HG03135 (cell line): ENCODE results near the gene GLI1.

Experiments
- ATAC-seq: cut with Tn5 transposase; IDR thresholded peaks from one replicate; pipeline ENCODE4 v1.9.1; 2021; ENCODE audit warnings: mild to moderate bottlenecking, moderate library complexity; ENCODE audit not compliant: unreplicated experiment

The GLI1 gene

DNA sequence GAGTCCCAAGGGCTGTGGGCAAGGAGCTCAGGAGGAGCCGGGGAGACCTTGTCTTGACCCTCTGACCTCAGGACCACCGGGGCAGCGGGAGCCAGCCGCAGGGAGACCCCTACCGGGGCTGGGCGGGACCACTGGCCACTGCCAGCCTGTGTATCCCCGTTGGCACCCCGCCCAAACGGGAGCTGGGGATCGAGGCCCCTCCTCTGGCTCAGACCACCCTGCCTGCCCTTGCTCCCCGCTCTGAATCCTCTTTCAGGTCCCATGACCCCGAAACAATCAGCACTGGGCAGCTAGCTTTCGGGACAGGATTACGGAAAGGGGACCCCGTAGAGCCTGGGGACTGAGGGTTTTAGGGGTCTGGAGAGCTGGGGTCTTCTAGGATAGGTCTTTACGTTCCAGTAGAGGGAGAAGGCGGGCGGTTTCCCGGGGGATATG lies 1.3 kb downstream of the GLI1 start:
- ATAC-seq, result no peak

DNA sequence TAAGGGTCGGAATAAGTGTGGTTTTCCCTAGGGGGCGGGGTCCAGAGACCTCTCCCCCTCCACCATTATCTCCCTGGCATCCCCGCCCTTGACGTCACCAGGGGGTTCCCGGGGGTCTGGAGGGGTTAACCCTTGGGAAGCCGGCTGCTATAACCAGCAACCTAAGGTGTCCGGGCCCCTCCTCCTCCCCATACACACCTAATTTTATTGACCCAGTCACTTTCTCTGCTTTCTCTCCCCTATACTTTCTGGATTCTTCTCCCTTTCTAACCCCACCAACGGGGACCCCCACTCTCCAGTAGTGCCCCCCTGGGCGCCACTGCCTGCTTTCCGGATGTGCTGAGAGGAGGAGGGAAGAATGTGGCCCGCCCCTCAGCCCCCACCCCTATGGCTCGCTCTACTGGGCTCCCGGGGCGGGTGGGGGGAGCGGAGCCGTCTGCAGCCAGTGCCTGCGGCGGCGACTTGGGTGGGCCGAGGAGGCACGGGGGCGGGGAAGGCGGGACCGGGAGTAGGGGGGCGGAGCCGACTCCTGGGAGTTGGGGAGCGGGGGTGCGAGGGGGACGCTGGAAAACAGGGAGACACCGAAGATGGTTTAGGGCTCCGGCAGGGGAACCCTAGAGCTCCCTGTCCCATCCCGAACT lies 1.8 kb downstream of the GLI1 start:
- no peak for ATAC-seq

DNA sequence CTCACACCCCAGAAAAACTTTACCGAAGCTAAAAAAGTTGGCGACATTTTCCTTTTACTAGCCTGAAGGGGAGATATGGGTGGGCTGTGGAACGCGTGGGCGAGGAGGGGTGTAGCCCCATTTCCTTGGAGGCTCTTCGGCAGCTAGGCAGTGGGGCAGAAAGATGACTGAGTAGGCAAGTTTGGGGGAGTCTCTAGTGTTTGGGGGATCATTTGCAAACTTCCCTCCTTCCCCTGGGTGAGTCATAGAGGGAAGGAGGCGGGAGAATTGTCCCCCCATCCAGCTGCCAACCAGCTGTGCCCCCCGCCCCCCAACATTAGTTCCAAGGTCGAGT lies 2.3 kb downstream of the GLI1 start:
- no peak for ATAC-seq

DNA sequence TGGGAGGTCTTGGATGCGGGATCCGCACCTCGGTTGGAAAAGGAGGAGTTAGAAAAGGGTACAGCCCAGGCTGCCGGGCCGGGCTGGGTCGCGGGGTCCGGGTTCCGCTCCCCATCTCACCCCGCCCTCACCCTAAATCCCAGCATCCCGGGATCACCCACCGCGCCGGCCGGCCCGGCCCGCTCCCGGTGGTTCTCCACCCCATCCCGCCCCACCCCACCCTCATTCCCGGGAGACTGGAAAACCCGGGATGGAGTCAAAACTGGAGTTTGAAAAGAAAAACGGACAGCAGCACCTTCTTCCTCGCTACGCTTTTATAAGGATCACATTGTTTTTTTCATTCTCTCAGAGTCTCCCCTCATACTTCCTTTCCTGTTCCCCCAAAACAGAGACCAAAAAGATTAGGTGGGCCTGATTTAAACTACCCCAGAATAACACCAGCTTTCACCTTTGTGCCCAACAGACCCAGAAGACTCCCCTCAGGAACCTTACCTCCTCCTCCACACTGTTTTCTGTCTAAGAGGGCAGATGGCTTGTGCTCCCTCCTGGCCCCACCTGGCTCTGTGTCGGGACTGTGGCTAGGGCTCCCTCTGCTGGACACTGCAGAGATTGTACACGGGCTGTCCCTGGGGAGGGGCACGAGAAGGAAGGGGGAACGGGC lies 2.8 kb downstream of the GLI1 start:
- peak; percentile 68 for ATAC-seq

DNA sequence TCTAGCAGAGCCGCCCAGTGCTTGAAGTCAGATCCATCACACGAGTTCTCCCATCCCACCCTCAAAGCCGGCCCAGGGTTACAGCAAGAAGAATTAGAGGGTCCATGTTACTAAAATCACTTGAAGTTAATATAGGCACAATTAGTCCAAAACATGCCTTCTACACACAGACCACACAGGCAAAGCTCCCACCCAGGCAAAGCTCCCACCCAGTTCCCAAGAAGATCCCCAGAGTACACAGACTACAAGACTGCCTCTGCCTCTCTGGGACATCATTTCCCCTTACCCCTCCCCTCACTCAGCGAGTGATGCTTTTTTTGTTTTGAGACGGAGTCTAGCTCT lies 3.3 kb downstream of the GLI1 start:
- no peak for ATAC-seq

DNA sequence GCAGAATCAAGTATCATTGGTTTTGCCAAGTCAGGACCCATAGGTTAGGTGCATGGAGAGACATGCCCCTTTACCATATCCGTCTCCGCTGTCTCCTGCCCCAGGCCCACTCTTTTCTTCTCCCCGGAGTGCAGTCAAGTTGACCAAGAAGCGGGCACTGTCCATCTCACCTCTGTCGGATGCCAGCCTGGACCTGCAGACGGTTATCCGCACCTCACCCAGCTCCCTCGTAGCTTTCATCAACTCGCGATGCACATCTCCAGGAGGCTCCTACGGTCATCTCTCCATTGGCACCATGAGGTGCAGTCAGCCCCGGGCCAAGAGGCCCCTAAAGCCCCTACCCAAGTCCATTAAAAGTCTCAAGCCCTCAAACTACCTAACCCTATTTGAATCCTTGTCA lies 5.0 kb downstream of the GLI1 start:
- no peak for ATAC-seq

DNA sequence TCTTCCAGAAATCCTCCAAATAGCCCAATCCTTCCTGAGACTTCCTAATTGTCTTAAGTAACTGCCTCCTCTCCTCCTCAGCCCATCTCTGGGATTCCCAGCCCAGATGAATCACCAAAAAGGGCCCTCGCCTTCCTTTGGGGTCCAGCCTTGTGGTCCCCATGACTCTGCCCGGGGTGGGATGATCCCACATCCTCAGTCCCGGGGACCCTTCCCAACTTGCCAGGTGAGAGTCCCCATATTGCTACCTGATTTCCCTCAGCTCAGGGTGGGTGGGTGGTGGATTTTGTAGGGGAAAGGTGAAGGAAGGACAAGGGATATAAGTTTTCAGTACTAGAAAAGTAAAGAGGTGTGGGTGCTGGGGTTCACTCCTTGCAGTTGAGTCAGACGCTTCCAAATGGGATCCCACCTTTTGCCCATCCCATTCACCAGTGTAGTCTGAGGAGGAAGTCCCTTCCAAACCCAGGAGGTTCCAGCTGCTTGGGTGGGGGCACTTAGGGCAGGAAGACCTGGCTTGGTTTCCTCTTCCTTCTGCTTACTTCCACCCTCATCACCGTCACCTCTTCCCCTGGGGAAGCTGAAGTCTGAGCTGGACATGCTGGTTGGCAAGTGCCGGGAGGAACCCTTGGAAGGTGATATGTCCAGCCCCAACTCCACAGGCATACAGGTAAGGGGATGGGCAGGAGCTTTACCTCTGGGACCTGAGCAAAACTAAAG lies 5.6 kb downstream of the GLI1 start:
- no peak for ATAC-seq

DNA sequence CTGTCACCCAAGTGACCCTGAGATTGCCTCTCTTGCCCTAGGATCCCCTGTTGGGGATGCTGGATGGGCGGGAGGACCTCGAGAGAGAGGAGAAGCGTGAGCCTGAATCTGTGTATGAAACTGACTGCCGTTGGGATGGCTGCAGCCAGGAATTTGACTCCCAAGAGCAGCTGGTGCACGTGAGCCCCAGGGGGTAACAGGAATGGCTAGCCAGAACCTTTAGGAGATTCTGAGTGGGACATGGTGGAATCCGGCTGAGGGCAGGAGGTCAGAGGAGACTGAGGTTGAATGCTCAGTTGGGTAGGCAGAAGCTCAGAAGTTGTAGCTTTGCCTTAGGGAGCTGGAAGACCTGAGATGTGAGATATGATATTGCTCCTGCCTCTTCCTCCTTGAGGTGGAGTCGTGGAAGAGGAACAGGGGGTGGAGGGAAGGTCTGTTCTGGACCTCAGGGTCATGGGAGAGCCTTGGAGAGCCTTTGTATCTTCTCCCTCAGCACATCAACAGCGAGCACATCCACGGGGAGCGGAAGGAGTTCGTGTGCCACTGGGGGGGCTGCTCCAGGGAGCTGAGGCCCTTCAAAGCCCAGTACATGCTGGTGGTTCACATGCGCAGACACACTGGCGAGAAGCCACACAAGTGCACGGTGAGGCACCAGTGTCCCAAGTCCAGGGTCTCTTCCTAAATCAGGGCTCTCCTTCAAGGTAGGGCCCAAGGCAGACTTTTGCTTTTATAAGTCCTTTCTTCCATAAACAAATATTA lies 6.3 kb downstream of the GLI1 start:
- no peak for ATAC-seq

DNA sequence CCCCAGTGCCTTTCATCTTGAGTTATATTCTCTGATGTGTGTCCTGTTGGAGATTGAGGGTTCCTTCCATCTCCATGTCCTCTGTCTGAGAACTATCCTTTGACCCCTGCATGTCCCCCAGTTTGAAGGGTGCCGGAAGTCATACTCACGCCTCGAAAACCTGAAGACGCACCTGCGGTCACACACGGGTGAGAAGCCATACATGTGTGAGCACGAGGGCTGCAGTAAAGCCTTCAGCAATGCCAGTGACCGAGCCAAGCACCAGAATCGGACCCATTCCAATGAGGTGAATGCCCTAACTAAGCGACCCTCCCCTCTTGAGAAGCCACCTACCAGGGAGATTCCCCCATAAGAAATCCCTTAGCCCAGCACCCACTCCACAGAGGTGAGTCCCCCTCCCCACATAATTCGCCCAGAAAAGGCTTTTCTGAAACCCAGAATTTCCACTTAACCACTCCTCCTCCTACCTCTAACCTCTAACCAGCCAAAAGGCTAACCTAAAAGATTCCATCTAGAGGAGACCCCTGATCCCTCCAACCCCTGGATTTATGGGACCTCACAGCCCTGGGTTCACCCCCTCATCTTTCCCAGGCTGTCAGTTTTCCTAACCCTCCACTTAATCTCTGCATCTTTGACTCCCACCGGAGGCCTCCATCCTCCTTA lies 7.8 kb downstream of the GLI1 start:
- no peak for ATAC-seq

DNA sequence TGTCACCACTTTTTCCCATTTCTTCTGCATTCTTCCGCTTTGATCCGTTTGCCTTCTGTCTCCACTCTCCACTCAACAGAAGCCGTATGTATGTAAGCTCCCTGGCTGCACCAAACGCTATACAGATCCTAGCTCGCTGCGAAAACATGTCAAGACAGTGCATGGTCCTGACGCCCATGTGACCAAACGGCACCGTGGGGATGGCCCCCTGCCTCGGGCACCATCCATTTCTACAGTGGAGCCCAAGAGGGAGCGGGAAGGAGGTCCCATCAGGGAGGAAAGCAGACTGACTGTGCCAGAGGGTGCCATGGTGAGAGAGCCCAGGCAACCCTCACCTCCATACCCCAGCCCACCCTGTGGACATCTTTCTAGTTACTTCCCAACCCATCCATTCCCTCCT lies 8.3 kb downstream of the GLI1 start:
- ATAC-seq, result no peak

DNA sequence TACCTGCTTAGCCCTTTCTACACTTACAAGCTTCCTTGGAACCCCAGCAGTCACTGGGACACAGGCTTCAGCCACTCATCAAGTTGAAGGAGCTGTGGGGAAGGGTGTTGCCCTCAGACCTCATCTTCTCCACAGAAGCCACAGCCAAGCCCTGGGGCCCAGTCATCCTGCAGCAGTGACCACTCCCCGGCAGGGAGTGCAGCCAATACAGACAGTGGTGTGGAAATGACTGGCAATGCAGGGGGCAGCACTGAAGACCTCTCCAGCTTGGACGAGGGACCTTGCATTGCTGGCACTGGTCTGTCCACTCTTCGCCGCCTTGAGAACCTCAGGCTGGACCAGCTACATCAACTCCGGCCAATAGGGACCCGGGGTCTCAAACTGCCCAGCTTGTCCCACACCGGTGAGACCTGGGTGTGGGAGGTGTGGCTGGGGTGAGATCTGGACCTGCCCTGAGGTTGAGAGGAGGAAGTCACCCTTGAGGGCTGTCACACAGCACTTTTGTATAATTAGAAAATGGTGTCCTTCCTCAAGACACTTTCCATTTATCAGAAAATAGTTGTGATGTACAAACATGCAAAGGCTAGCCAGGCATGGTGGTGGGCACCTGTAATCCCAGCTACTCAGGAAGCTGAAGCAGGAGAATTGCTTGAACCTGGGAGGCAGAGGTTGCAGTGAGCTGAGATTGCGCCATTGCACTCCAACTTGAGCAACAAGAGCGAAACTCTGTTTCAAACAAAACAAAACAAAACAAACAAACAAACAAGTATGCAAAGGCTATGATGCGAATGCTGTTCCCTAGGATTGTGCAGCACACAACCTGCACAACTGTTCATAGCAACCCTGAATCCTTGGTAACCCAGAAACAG lies 9.9 kb downstream of the GLI1 start:
- ATAC-seq, result no peak

DNA sequence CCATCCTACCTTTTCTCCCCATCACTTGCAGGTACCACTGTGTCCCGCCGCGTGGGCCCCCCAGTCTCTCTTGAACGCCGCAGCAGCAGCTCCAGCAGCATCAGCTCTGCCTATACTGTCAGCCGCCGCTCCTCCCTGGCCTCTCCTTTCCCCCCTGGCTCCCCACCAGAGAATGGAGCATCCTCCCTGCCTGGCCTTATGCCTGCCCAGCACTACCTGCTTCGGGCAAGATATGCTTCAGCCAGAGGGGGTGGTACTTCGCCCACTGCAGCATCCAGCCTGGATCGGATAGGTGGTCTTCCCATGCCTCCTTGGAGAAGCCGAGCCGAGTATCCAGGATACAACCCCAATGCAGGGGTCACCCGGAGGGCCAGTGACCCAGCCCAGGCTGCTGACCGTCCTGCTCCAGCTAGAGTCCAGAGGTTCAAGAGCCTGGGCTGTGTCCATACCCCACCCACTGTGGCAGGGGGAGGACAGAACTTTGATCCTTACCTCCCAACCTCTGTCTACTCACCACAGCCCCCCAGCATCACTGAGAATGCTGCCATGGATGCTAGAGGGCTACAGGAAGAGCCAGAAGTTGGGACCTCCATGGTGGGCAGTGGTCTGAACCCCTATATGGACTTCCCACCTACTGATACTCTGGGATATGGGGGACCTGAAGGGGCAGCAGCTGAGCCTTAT lies 10.8 kb downstream of the GLI1 start:
- no peak for ATAC-seq

DNA sequence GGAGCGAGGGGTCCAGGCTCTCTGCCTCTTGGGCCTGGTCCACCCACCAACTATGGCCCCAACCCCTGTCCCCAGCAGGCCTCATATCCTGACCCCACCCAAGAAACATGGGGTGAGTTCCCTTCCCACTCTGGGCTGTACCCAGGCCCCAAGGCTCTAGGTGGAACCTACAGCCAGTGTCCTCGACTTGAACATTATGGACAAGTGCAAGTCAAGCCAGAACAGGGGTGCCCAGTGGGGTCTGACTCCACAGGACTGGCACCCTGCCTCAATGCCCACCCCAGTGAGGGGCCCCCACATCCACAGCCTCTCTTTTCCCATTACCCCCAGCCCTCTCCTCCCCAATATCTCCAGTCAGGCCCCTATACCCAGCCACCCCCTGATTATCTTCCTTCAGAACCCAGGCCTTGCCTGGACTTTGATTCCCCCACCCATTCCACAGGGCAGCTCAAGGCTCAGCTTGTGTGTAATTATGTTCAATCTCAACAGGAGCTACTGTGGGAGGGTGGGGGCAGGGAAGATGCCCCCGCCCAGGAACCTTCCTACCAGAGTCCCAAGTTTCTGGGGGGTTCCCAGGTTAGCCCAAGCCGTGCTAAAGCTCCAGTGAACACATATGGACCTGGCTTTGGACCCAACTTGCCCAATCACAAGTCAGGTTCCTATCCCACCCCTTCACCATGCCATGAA lies 11.5 kb downstream of the GLI1 start:
- ATAC-seq, result no peak

DNA sequence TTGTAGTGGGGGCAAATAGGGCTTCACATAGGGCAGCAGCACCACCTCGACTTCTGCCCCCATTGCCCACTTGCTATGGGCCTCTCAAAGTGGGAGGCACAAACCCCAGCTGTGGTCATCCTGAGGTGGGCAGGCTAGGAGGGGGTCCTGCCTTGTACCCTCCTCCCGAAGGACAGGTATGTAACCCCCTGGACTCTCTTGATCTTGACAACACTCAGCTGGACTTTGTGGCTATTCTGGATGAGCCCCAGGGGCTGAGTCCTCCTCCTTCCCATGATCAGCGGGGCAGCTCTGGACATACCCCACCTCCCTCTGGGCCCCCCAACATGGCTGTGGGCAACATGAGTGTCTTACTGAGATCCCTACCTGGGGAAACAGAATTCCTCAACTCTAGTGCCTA lies 12.1 kb downstream of the GLI1 start:
- ATAC-seq, result no peak

DNA sequence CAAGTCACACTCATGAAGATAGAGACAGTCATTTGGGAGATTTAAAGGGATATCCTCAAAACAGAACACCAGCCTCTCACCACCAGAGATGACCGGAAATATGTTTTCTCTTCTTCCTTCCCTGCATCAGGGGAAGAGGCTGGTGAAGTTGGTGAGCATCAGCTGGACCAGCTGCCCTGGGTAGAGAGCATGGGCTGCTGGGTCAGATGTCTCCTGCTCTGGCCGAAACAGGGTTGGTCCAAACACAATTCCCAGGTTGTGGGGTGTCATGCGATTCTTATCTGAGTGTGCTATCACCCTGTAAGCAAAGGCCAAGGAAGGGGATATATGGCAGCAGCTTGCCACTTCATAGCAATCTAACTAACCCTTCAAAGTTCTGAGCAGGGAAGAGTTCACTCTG lies 12.8 kb downstream of the GLI1 start:
- no peak for ATAC-seq

DNA sequence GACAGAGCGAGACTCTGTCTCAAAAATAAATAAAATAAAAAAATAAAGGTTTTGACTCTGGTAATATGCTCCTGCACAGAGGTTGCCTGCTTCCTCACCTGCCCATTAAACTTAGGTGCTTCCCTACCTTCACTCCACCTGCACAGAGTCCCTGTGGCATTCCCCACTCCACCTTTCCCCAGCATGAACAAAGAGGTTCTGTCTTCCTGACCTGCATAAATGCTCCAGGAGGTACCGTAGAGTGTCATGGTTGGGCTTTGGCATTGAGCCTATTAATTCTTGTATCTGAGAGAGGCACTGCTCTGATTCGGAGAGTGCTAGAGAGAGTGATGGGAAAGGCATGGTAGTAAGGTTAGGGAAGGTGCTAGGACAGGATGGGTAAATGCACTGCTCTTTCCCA lies 13.8 kb downstream of the GLI1 start:
- no peak for ATAC-seq

DNA sequence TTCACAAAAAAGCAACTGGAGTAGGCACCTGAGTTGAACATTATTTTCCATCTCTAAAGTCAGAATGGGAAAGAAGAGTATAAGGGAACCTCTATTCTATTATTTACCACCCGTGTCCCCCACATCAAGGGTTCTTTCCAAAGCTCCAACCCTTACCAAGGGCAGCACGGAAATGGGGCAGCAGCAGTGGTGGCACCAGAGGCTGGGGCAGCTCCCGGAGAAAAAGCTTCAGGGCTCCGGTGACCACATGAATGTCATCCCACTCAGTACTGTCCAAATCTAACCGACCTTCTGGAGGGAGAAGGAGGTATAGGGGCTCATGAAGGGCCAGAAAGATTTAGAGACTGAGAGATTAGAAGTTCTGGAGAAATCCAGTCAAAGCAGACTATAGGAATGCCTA lies 14.3 kb downstream of the GLI1 start:
- no peak for ATAC-seq

DNA sequence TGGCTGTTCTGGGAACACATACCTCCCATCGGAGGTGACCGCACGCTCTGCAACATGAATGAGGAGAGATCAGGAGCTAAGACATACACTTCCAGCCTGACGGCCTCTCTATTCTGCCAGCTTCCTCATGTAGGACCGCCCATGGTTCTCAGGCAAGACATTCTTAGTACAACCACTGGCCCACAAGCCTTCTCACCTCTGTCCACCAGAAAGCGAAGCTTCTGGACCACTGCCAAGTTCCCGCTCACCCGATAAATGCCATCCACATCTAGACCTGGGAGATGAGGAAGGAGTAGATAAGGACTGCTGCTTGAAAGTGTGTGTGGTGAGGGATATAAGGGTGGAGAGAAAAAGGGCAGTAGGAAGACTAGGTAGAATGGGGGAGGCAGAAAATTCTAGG lies 14.8 kb downstream of the GLI1 start:
- no peak for ATAC-seq

DNA sequence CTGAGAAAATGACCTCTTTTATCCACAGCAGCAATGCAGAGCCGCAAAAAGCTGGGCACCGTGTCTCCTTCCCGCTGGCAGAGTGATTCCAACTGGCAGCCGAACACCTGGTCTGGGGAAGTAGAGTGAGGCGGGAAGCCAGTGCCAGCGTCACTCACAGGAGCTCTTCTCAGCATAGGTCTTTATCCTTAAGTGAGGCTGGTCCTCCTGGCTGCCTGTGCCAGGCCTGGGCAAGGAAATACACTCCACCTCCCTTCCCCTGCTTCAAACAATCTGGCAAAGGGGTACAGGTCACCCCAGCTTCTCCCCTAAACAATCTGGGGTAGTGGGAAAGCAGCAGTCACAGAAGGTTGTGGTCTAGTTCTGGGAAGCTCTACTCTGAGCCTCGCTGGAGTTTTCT lies 15.3 kb downstream of the GLI1 start:
- no peak for ATAC-seq
